NB4 (cell line): ENCODE data around the gene TUBB3.

Experiments
- DNase-seq: peaks from one replicate; pipeline ENCODE4 v3.0.0; 2010; ENCODE audit warnings: low read depth
- H3K4me3 ChIP-seq: one replicate; pipeline ENCODE4 v1.5.1; 2011; ENCODE audit warnings: mild to moderate bottlenecking, low read depth, low read length, moderate library complexity
- CTCF ChIP-seq: IDR thresholded peaks from one replicate; pipeline ENCODE4 v1.5.1; 2012; ENCODE audit warnings: low read depth, low read length
- MAX ChIP-seq: IDR thresholded peaks from 2 replicates; pipeline ENCODE4 v1.6.1; 2011; ENCODE audit warnings: low read depth, low read length
- MYC ChIP-seq: IDR thresholded peaks from 2 replicates; pipeline ENCODE4 v1.6.1; 2011; ENCODE audit warnings: low read depth, low read length
- POLR2A ChIP-seq: IDR thresholded peaks from 2 replicates; pipeline ENCODE4 v1.6.1; 2011; ENCODE audit warnings: mild to moderate bottlenecking; ENCODE audit not compliant: insufficient read length; ENCODE audit errors: extremely low read depth

The TUBB3 gene

GRCh38 chr16:89956505-89957215, 33.5 kb downstream of the TUBB3 start:
- peak; percentile 86 for DNase-seq
- no peak overlapping the region for H3K4me3 ChIP-seq
- TF ChIP-seq MYC (peak; percentile 60), MAX (peak; percentile 84), CTCF (no peak)

- no peak overlapping the region for H3K4me3 ChIP-seq
- no peak for TF ChIP-seq MAX
- no peak for TF ChIP-seq MYC
- TF ChIP-seq POLR2A: no peak
- no peak for TF ChIP-seq CTCF
- no peak for DNase-seq
These were observed 34.2 kb downstream of the TUBB3 start for GRCh38 chr16:89957216-89957785.

GRCh38 chr16:89958068-89958467, 34.9 kb downstream of the TUBB3 start:
- no peak overlapping the region for H3K4me3 ChIP-seq
- TF ChIP-seq POLR2A: peak; percentile 57
- peak; percentile 58 for TF ChIP-seq MYC
- TF ChIP-seq MAX: peak; percentile 91
- TF ChIP-seq CTCF: no peak
- peak; percentile 80 for DNase-seq

GRCh38 chr16:89958596-89958995, 35.5 kb downstream of the TUBB3 start:
- no peak for DNase-seq
- no peak overlapping the region for H3K4me3 ChIP-seq
- TF ChIP-seq MYC (no peak), POLR2A (no peak), CTCF (no peak), MAX (no peak)

GRCh38 chr16:89960966-89961365, 37.8 kb downstream of the TUBB3 start:
- no peak for TF ChIP-seq POLR2A
- no peak for TF ChIP-seq MYC
- no peak for TF ChIP-seq CTCF
- TF ChIP-seq MAX: no peak
- no peak overlapping the region for H3K4me3 ChIP-seq
- DNase-seq: no peak
